Smooth muscle cell of the brain vasculature (primary cell): ENCODE results near the gene TUBGCP2.
"Not testable (repeated sequence)": the region's sequence is repeated elsewhere in the genome, so short reads cannot be mapped to it uniquely, and the experiment has no call there.

Source experiments
- DNase-seq: peaks from one replicate; pipeline ENCODE4 v3.0.0-alpha.2; 2012; ENCODE audit warnings: low read depth, low spot score

TUBGCP2 gene

DNA sequence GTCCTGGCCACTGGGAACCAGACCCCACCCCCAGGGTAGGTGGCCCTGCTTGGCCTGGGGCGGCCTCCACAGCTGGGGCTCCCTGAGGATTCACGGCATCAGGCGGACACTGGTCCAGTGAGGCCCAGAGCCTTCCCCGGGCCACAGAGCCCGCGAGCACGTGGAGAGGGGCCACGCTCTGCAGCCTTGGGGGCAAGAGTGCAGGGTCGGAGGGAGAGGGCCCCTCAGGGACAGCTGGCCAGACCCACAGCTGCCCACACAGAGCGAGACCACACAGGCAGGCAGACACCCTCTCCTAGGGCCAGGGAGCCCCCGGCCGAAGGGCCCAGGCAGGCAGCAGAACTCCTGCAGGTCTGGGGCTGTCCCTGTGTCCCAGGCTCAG, 60.3 kb downstream of the TUBGCP2 start:
- no peak for DNase-seq

GRCh38 chr10:133247681-133248333, 60.9 kb downstream of the TUBGCP2 start:
- no peak for DNase-seq

GRCh38 chr10:133246236-133246626, 62.4 kb downstream of the TUBGCP2 start:
- DNase-seq: no peak

DNA sequence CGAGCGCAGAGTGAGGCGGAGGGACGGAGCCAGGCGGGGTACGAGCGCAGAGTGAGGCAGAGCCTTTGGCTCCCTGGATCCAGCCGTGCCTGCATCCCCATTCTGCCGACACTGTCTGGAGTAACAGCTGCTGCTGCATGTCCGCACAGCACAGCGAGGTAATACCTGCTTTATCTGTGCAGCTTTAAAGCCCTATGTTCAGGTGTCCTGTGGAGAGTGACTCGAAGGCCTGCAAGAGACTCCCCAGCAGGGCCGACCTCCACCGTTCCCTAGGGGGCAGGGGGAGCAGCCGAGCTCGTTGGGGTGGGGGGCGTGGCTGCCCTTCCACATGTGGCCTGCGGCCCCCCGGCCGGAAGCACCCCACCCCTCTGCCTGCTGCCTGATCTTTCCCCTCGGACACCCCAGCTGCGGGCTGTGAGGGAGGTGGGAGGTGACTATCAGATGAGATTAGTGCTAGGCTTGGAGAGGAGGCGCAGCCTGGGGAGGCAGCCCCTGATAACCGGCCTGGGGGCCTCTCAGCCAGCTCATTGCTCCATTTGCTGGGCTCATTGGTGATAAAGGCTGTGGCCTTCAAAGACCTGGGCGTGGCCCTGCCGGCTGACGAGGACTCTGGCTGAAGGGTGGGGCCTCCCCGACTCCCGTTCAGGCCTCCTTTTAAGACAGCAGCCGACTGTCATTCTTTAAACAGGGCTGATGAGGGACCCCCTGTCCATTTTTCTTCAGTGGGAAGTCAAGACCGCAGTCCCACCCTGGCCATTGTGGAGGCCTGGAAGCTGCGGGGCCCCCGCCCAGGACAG, 63.0 kb downstream of the TUBGCP2 start:
- DNase-seq: no peak

- DNase-seq: no peak
Observed at GRCh38 chr10:133243593-133243992, 65.1 kb downstream of the TUBGCP2 start.

GRCh38 chr10:133242611-133243356, 65.9 kb downstream of the TUBGCP2 start:
- no peak for DNase-seq

GRCh38 chr10:133241501-133242205, 67.0 kb downstream of the TUBGCP2 start:
- DNase-seq: no peak

- DNase-seq: no peak
Observed at GRCh38 chr10:133239990-133240389, 68.7 kb downstream of the TUBGCP2 start.

DNA sequence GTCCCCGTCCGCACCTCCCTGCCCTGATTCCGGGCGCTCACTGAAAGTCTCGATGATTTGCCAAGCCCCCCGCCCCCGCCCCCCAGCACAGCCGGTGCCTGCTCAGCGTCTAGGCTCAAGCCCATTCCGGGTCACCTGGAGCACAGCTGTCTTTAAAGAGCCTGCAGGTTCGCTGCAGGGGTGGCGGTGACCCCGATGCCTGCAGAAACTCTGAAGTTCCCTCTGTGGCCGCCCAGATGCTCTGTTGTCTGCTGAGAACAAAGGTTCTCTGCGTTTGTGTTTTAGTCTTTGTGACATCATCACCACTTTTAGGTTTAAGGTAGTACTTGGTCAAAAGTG, 70.2 kb downstream of the TUBGCP2 start:
- no peak for DNase-seq

- DNase-seq: no peak
Observed at GRCh38 chr10:133237588-133238465, 70.8 kb downstream of the TUBGCP2 start, which contains the start of gene VENTX. VENTX (plus strand) TSS chr10:133237855; CDS start chr10:133237915, 60 bp downstream.

DNA sequence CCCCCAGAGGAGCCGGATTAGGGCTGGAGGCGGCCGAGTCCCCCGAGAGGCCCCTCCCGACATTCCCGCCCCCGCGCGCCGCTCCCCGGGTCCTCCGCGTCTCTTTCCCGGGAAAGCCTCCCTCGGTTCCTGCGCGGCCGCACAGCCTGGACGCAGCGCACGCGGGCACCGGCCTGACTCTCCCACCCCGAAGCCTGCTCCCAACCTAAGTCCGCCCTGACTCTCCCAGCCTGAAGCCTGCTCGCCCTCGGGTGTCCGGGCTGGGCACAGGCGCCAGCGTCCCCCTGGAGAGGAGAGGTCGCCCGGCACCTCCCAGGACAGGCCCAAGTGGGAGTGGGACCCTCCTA, 71.5 kb downstream of the TUBGCP2 start:
- DNase-seq: no peak

GRCh38 chr10:133236401-133237240, 72.1 kb downstream of the TUBGCP2 start:
- DNase-seq: no peak

DNA sequence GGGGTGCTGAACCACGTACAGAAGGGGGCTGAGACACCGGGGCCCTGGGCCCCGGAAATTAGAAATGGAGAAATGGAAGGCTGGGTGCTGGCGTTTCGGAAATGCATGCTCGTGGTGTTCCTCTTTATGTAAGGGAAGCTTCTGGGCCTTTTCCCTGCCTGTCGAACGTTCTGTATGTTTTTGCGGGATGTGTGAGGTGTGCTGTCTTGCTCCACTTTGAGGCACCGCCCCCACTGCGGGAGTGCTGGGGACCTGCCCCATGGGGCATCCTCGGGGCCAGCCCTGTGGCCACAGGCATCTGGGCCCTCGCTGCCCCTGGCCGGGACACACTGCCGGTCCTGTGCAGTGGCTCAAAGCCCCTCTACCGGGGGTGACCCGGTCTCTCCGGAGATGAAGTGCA, 72.7 kb downstream of the TUBGCP2 start:
- DNase-seq: no peak

- no peak for DNase-seq
Observed at GRCh38 chr10:133235265-133235855, 73.3 kb downstream of the TUBGCP2 start.

- not testable (repeated sequence) for DNase-seq
Observed at GRCh38 chr10:133234796-133235195, 73.9 kb downstream of the TUBGCP2 start.

- no peak for DNase-seq
Observed at GRCh38 chr10:133231946-133232574, 76.6 kb downstream of the TUBGCP2 start.

DNA sequence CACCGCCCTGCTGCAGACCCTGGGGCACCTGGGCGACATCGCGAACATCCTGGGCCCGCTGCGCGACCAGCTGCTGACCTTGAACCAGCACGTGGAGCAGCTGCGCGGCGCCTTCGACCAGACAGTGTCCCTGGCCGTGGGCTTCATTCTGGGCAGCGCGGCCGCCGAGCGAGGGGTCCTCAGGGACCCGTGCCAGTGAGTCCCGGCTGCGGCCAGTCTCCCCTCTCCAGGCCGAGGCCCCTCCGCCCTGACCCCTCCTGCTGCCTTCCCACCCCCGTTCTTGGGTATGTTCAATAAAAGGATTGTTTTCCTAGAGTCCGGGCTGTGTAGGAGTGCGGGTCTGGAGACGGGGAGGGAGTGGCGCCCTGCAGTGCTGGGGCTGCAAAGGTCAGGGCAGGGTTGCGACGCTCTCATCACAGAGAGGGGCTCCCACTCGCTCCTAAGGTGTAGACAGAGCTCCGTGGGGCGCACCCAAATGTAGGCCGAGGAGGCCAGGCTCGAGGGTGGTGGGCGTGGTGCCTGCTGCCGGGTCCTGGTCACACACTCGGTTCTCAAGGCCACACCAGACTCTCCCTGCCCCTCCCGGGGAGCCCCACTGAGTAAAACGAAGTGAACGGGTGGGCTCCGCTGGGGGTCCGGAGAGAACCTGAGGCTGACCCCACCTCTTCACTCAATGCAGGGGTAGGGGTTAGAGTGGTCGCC, 77.3 kb downstream of the TUBGCP2 start:
- no peak for DNase-seq

DNA sequence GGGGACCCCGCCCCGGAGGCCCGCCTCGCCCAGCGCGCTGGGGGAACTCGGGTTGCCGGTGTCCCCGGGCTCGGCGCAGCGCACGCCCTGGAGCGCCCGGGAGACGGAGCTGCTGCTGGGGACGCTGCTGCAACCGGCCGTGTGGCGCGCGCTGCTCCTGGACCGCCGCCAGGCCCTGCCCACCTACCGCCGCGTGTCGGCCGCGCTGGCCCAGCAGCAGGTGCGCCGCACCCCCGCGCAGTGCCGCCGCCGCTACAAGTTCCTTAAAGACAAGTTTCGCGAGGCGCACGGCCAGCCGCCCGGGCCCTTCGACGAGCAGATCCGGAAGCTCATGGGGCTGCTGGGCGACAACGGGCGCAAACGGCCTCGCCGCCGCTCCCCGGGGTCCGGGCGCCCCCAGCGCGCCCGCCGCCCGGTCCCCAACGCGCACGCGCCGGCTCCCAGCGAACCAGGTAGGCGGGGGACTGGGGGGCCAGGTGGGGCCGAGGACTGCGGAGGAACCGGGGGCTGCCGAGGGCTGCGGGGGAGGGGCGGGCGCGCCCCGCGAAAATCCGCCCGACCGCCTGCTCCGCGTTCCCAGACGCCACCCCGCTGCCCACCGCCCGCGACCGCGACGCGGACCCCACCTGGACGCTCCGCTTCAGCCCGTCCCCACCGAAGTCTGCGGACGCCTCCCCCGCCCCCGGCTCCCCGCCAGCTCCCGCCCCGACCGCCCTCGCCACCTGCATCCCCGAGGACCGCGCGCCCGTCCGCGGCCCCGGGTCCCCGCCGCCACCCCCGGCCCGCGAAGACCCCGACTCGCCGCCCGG, 78.1 kb downstream of the TUBGCP2 start:
- no peak for DNase-seq
